ENCODE measurements around the gene ETFA. TPM values are rescaled to one million over a fixed set of nuclear protein-coding genes. Genes with fewer than 3 reads are reported as not detected.

Gene ETFA
- total RNA-seq, 2 donors from 2014 or later: 265 to 268 TPM

GRCh38 chr15:76204109-76204845 lies 107.0 kb downstream of the ETFA start:
- DNase-seq (peak; percentile 12), ATAC-seq (no peak)
- intact Hi-C loops (cut with DNase I): no loop called here

GRCh38 chr15:76203346-76204108 lies 107.7 kb downstream of the ETFA start:
- peak; percentile 15 for DNase-seq
- intact Hi-C loops (cut with DNase I): no loop called here
- ATAC-seq: no peak

GRCh38 chr15:76201536-76202255 lies 109.6 kb downstream of the ETFA start:
- ATAC-seq (no peak), DNase-seq (peak; percentile 11)
- intact Hi-C loops (cut with DNase I): no loop called here

GRCh38 chr15:76200641-76201105 lies 110.6 kb downstream of the ETFA start:
- intact Hi-C loops (cut with DNase I): no loop called here
- peak; percentile 18 for DNase-seq
- no peak for ATAC-seq

- intact Hi-C loops (cut with DNase I): no loop called here
- peak; percentile 8 for DNase-seq
- no peak for ATAC-seq
Observed at GRCh38 chr15:76200083-76200465, 111.2 kb downstream of the ETFA start.

GRCh38 chr15:76199106-76200082 lies 111.9 kb downstream of the ETFA start:
- DNase-seq (peak; percentile 83), ATAC-seq (peak; percentile 27 to 45)
- intact Hi-C loops (cut with DNase I): loop anchor here in 1 of 2 donors (5.0 kb wide), 1 partner anchor 133 kb away; no protein-coding TSS in a partner anchor

- intact Hi-C loops (cut with DNase I): loop anchor here in 1 of 2 donors (5.0 kb wide), 1 partner anchor 134 kb away; no protein-coding TSS in a partner anchor
- DNase-seq (peak; percentile 1), ATAC-seq (no peak)
Observed at GRCh38 chr15:76198456-76199105, 112.7 kb downstream of the ETFA start.

- DNase-seq: peak; percentile 16
- intact Hi-C loops (cut with DNase I): loop anchor here in 1 of 2 donors (5.0 kb wide), 1 partner anchor 134 kb away; no protein-coding TSS in a partner anchor
- no peak for ATAC-seq
Observed at GRCh38 chr15:76197703-76198455, 113.4 kb downstream of the ETFA start.

- ATAC-seq (peak; percentile 67 to 89), DNase-seq (peak; percentile 55)
- intact Hi-C loops (cut with DNase I): loop anchor here in 1 of 2 donors (5.0 kb wide), 1 partner anchor 136 kb away; no protein-coding TSS in a partner anchor
Observed at GRCh38 chr15:76196269-76197231, 114.7 kb downstream of the ETFA start.

GRCh38 chr15:76195506-76196268 lies 115.6 kb downstream of the ETFA start:
- DNase-seq: no peak
- intact Hi-C loops (cut with DNase I): loop anchor here in 1 of 2 donors (5.0 kb wide), 1 partner anchor 137 kb away; no protein-coding TSS in a partner anchor
- no peak for ATAC-seq

- no peak for ATAC-seq
- intact Hi-C loops (cut with DNase I): no loop called here
- no peak for DNase-seq
Observed at GRCh38 chr15:76193934-76194333, 117.3 kb downstream of the ETFA start.

- no peak for DNase-seq
- intact Hi-C loops (cut with DNase I): no loop called here
- no peak for ATAC-seq
Observed at GRCh38 chr15:76192715-76193114, 118.6 kb downstream of the ETFA start.

GRCh38 chr15:76191539-76192244 lies 119.6 kb downstream of the ETFA start:
- intact Hi-C loops (cut with DNase I): no loop called here
- DNase-seq: no peak
- no peak for ATAC-seq

GRCh38 chr15:76190751-76191538 lies 120.3 kb downstream of the ETFA start:
- DNase-seq (peak; percentile 84), ATAC-seq (peak; percentile 88 to 91)
- intact Hi-C loops (cut with DNase I): no loop called here

Data from left cardiac atrium (tissue), 4 donors.